Neural cell (in vitro differentiated cells): ENCODE measurements around the gene FOXN1.
"Not testable (repeated sequence)": the region's sequence is repeated elsewhere in the genome, so short reads cannot be mapped to it uniquely, and the experiment has no call there.

Source experiments
- EP300 ChIP-seq: fragments of 450-650 bp; conservative IDR thresholded peaks from 2 replicates; pipeline ENCODE4 v1.6.1; 2014; ENCODE audit warnings: antibody characterized with exemption, mild to moderate bottlenecking, moderate library complexity; ENCODE audit not compliant: poor library complexity, severe bottlenecking
- EZH2 ChIP-seq: fragments of 200-600, 300-800 bp; shearing (Covaris generic), sonication (generic); IDR thresholded peaks from 2 replicates; pipeline ENCODE4 v1.6.1; 2014; ENCODE audit warnings: antibody characterized with exemption, low read length, borderline replicate concordance, mild to moderate bottlenecking; ENCODE audit not compliant: insufficient read depth, poor library complexity, severe bottlenecking
- TF ChIP-seq, protein P1 (sequence below): fragments of 450-650 bp; IDR thresholded peaks from 2 replicates; pipeline ENCODE4 v1.5.1; 2014; ENCODE audit warnings: antibody characterized with exemption, mild to moderate bottlenecking, moderate library complexity; ENCODE audit not compliant: poor library complexity, severe bottlenecking

DNA sequence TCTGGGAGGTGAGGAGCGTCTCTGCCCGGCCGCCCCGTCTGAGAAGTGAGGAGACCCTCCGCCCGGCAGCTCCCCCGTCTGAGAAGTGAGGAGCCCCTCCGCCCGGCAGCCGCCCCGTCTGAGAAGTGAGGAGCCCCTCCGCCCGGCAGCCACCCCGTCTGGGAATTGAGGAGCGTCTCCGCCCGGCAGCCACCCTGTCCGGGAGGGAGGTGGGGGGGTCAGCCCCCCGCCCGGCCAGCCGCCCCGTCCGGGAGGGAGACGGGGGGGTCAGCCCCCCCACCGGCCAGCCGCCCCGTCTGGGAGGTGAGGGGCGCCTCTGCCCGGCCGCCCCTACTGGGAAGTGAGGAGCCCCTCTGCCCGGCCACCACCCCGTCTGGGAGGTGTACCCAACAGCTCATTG is 47.3 kb upstream of the FOXN1 start:
- TF ChIP-seq, protein P1, sequence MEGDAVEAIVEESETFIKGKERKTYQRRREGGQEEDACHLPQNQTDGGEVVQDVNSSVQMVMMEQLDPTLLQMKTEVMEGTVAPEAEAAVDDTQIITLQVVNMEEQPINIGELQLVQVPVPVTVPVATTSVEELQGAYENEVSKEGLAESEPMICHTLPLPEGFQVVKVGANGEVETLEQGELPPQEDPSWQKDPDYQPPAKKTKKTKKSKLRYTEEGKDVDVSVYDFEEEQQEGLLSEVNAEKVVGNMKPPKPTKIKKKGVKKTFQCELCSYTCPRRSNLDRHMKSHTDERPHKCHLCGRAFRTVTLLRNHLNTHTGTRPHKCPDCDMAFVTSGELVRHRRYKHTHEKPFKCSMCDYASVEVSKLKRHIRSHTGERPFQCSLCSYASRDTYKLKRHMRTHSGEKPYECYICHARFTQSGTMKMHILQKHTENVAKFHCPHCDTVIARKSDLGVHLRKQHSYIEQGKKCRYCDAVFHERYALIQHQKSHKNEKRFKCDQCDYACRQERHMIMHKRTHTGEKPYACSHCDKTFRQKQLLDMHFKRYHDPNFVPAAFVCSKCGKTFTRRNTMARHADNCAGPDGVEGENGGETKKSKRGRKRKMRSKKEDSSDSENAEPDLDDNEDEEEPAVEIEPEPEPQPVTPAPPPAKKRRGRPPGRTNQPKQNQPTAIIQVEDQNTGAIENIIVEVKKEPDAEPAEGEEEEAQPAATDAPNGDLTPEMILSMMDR = not testable (repeated sequence)
- TF ChIP-seq EZH2, EP300: not testable (repeated sequence)
